Activated T-helper 1 cell treated with anti-CD3 and anti-CD28 coated beads, Interleukin-2, amount 50 U/mL, for 16 hours (primary cell): ENCODE data around the gene COL6A3.

ENCODE experiments used
- DNase-seq, 2 donors: peaks; one replicate each; pipeline ENCODE4 v3.0.0-alpha.2; 2020; ENCODE audit warnings: low read depth in 1 of 2, low spot score in 1 of 2

Gene COL6A3, protein sequence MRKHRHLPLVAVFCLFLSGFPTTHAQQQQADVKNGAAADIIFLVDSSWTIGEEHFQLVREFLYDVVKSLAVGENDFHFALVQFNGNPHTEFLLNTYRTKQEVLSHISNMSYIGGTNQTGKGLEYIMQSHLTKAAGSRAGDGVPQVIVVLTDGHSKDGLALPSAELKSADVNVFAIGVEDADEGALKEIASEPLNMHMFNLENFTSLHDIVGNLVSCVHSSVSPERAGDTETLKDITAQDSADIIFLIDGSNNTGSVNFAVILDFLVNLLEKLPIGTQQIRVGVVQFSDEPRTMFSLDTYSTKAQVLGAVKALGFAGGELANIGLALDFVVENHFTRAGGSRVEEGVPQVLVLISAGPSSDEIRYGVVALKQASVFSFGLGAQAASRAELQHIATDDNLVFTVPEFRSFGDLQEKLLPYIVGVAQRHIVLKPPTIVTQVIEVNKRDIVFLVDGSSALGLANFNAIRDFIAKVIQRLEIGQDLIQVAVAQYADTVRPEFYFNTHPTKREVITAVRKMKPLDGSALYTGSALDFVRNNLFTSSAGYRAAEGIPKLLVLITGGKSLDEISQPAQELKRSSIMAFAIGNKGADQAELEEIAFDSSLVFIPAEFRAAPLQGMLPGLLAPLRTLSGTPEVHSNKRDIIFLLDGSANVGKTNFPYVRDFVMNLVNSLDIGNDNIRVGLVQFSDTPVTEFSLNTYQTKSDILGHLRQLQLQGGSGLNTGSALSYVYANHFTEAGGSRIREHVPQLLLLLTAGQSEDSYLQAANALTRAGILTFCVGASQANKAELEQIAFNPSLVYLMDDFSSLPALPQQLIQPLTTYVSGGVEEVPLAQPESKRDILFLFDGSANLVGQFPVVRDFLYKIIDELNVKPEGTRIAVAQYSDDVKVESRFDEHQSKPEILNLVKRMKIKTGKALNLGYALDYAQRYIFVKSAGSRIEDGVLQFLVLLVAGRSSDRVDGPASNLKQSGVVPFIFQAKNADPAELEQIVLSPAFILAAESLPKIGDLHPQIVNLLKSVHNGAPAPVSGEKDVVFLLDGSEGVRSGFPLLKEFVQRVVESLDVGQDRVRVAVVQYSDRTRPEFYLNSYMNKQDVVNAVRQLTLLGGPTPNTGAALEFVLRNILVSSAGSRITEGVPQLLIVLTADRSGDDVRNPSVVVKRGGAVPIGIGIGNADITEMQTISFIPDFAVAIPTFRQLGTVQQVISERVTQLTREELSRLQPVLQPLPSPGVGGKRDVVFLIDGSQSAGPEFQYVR (N-terminal part only)

GRCh38 chr2:237413777-237414661, at the start of gene COL6A3:
Gene COL6A3 (minus strand): TSS chr2:237414164. CDS start chr2:237396817, 17,347 bp downstream.
- DNase-seq, result no peak

GRCh38 chr2:237459741-237460174, 45.8 kb upstream of the COL6A3 start:
- no peak for DNase-seq

- no peak for DNase-seq
Observed at GRCh38 chr2:237459226-237459625, 45.3 kb upstream of the COL6A3 start.

GRCh38 chr2:237458519-237458918, 44.6 kb upstream of the COL6A3 start:
- DNase-seq, result no peak

DNA sequence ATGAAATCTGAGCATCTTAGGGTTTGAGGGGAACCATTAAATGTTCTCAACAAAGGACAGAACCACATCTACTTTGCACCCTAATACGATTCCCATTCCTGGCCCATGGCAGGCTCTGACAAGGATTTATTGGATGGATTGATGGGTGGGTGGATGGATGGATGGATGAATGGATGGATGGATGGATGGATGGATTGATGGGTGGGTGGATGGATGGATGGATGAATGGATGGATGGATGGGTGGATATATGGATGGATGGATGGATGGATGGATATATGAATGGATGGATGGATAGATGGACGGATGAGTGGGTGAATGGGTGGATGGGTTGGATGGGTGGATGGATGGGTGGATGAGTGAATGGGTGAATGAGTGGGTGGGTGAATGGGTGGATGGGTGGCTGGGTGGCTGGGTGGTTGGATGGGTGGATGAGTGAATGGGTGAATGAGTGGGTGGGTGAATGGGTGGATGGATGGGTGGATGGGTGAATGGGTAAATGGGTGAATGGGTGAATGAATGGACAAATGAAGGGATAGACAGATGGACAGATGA, 43.5 kb upstream of the COL6A3 start:
- DNase-seq, result no peak

GRCh38 chr2:237456200-237456843, 42.4 kb upstream of the COL6A3 start:
- no peak for DNase-seq

DNA sequence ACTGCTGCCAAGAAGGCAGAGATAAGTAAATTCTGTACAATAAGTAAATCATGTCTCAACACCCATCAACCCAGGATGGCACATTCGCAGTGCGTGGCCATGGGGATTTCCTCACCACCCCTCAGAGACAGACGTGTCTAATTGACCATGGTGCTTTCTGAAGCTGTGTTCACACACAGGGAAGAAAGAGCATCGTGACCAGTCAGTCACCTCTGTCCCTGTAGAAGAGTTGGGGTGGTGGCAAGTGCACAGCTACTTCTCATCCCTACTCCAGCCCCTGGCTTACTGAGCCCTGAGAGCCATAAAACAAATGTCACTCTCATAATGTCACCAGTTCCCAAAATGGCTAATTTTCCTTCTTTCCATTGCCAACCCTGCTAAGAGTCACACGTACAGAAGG, 41.8 kb upstream of the COL6A3 start:
- DNase-seq, result no peak

- DNase-seq, result no peak
Observed at GRCh38 chr2:237453671-237454070, 39.7 kb upstream of the COL6A3 start.

DNA sequence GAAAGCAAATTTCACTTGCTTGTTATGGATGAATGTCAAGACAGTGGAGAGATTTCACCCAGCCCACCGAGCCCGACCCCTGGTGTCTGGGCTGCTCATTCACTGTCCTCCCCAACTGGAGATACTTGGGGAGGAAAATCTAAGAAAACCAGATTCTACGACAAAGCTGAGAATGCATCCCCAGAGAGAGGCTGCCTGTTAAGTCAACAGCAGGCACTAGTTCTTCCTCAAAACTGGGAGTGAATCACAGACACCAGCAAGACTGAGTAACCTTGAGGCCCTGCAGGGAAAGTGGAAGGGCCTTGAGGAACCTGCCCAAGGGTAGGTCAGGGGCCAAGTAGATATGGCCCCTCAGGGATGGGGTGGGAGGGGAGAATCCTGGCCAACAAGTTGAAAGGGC, 38.9 kb upstream of the COL6A3 start:
- no peak for DNase-seq

GRCh38 chr2:237451643-237452469, 37.9 kb upstream of the COL6A3 start:
- no peak for DNase-seq

- no peak for DNase-seq
Observed at GRCh38 chr2:237450583-237450982, 36.6 kb upstream of the COL6A3 start.

DNA sequence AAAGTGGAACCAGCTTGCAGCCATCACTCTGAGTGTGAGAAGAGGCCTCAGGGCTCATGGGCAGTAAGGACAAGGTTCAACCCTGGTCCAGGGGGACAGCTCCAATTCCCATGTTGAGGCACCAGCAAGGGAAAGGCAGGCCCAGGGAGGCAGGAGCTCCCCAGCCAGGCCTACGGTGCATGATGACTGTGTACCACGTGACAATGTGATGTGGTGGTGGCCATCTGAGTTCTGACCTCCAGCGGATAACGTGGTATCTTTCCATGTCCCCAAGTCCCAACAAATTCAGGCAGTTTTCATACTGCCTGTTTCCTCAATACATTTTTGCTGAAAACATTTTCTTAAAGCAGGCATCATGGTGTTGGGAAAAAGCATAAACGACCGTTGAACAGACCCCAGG, 36.1 kb upstream of the COL6A3 start:
- no peak for DNase-seq

- no peak for DNase-seq
Observed at GRCh38 chr2:237449193-237449881, 35.4 kb upstream of the COL6A3 start.

GRCh38 chr2:237448626-237449025, 34.7 kb upstream of the COL6A3 start:
- DNase-seq, result no peak

DNA sequence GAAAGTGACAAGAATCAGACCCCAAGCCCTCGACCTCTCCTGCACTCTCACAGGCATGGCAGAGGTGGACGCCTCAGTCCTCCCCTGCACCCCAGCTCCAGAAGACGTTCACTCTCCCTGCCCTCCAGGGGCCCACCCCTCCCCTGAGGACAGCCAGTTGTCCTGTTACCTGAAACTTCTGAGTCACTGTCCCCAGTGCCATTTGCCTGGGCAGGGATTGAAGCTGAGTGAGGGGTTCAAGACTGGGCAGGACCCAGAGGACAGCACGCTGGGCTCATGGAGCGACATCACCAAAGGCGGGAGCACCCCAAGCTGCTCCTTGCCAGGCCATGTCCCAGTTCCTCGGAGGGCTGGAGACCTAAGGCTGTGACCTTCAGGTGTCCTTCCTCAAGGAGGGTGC, 34.2 kb upstream of the COL6A3 start:
- no peak for DNase-seq

DNA sequence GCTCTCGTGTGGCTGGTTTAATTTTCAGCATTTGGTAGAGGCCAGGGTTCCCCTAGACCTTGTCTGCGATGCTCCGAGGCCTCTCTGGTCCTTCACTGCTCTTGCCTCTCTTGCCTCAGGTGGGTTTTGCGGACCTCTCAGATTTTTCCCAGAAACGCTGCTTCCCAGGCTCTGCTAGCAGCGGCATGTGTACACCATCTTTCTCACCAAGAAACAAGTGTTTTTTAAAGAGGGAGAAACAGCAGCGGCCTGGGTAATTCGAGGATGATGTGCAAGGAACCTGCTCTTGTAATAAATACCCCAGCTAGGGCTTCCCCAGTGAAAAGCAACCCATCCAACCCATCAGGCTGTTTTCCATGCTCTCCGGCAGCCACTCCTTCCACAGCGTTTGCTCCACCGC, 33.5 kb upstream of the COL6A3 start:
- DNase-seq, result no peak

DNA sequence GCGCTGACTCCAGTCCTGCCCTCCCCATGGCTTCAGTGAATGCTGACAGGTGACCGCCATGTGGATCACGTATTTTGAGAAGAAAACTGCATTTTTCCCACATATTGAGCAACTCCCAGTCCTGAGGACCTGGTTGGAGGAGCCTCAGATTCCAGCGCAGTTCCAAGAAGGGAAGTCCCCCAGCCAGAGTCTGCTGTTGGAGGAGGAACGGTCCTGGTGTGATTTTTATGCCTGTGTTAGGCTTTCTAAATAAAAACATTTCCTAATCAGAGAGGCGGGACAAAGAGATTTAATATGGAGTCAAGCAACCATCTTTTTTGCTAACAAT, 32.3 kb upstream of the COL6A3 start:
- DNase-seq, result no peak

DNA sequence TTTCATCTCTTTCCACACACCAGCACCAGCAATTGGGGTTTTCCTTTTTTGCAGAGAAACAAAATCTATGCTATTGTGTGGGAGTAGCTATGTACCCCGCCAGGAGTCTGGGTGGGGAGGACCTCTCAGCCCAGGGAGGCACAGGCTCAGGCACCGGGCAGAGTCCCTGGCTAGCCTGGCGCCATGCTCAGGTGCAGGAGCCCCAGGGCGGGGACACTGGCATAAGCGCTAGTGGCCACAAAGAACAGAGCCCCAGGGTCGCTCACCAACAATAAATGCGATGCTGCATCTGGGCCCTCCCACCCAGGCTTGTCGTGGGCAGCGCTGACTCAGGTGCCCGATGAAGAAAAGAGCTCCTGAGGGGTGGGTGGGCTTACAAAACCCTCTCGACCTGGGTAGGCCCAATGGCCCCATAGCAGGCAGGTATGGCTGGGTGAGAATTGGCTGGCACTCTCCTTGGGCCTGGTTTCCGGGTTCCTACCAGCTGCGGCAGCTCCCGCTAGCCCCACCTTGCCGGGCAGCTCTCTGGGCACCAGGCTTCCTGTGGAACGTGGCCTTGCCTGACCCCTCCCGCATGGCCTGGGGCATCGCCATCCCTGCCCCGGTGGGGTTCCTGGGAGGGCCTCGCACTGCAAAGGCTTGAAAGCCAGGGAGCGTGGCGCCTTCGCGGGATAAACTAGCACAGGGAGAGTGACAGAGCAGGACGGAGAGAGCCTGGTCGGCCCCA, 31.8 kb upstream of the COL6A3 start:
- DNase-seq, result no peak
